ENCODE results near the gene TIFAB.

Gene TIFAB

DNA sequence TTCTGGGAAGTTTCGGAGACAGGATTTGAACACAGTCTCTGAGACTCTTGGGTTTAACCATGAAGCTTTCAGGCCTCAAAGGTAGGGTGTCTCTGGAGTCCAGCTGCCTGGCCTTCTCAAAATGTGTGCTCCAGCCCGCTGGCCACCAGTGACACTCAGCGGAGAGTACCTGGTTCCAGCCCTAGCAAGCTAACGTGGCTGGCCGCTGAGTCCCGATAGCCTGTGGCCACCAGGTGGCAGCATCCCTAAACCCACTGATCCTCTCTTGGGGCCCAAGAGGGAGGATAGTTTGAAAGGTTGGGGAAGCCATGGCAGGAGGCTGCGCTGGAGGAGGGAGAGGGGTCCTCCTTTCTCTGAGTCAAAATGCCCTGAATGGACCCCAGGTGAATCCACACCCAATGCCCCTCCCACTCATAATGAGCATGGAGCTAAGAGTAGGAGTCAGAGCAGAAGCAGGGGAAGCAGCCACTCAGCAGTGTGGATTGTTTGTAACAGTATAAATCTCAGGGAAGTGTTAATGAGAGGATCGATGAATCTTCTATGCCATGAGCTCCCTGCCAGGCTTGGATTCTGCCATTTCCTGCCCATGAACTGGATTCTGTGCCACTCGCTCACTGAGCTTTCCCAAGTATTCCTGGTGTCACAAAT lies 5.4 kb upstream of the TIFAB start:
- DNase-seq = peak; percentile 25

DNA sequence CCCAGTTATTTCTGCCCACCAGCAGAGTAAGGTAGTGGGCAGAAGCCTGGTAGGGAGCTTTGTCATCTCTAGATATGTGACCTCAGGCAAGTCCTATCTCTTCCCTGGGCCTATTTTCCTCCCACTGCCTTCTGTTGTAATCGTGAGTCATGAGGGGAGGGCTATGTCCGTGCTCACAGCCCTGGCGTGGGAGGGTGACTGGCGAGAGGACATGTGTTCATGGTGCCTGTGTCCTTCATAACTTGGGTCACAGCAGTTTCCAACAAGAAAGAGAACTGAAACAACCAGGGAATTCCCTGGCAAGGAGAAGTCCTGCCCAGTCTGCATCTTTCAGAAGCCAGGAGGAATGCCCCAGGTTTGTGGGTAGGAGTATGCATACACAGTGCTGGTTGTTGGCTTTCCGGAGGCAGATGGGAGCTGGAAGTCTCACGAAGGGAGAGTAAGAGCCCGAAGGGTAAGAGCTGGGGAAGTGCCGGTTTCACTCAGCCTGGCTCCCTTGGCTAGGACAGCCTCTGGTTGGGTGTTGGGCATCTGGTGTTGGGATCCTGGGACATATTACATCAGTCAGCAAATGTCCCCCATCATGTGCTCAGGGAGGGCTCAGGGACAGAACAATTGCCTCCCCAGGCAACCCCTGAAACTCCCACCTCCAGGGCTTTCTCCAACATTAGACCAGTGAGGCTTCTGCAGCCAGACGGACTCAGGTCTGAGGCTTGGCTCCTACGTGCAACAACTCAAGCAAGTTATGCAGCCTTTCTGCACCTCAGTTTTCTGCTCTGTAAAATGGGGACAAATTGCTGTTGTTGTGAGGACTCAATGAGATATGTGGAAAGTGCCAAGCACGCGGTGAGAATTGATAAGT lies 4.3 kb upstream of the TIFAB start:
- DNase-seq = no peak

DNA sequence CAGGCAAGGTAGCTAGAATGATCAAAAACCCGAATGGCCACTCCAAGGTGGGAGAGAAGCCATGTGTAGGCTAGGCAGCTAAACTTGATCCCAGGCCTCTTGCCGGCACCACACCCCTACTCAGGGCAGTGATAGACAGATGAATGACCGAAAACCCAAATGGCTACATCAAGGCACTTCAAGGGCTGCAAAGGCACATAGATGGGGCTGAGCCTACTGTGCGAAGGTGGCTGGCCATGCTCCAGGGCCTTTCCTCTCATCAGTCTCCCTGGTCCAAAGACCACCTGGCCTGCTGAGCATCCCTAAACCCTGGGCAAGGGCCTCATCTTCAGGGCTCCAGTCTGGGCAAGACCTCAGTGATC lies 3.7 kb upstream of the TIFAB start:
- no peak for DNase-seq

DNA sequence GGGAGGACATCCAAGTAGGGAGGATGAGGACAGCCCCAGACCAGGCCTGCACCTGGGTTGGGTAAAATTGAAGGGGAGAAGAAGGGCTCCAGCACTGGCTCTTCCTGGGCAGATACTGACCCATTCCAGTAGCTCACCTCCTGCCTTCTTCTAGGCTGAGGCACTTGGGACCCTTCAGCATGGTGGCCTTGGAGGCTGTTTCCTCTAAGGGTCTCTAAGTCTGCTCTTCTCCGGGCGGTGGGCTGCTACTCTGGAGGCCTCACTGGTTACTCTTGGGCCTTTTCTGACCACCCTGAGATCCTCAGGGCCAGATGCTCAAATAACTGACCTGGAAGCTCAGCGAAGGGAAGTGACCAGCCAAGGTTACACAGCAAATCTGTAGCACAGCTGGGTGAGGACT lies 2.8 kb upstream of the TIFAB start:
- no peak for DNase-seq

DNA sequence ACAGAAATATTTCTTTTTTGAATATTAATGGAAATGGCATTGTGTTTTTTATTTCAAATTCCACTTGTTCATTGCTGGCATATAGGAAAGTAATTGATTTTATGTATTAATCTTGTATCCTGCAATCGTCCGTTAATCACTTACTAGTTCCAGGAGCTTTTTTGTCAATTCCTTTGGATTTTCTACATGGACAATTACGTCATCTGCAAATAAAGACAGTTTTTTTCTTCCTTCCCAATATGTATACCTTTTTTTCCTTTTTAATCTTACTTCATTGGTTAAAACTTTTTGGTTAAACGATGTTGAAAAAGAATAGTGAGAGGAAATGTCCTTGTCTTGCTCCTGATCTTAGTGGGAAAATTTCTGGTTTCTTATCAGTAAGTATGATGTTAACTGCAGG lies 1.5 kb upstream of the TIFAB start:
- DNase-seq = no peak

DNA sequence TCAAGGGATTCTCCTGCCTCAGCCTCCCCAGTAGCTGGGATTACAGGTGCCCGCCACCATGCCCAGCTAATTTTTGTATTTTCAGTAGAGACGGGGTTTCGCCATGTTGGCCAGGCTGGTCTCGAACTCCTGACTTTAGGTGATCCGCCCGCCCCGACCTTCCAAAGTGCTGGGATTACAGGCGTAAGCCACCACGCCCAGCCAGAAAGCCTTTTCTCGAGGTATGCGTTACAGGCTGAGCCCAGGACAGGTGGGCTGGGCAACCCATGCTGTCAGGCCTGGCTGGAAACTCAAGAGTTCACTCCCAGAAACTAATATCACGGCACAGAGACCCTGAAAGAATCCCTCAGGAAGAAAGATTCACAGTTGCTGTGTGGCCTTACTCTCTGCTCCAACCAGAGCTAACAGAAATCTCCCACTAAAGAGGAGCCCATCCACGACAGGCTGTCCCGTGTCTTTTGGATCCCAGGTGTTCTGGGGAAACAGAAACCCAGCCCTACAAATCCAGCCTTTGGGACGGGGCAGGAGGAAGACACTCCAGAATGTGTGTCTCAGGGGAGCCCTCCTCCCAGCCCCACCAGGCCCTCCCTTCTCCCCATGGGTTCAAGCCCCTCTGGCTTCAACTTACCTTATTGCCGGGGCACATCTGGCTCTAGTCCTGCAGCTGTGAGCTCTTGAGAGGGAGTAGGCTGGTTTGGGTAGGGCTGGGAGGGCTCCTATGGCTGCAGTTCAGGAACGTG lies 400 bp downstream of the TIFAB start:
- DNase-seq = no peak

DNA sequence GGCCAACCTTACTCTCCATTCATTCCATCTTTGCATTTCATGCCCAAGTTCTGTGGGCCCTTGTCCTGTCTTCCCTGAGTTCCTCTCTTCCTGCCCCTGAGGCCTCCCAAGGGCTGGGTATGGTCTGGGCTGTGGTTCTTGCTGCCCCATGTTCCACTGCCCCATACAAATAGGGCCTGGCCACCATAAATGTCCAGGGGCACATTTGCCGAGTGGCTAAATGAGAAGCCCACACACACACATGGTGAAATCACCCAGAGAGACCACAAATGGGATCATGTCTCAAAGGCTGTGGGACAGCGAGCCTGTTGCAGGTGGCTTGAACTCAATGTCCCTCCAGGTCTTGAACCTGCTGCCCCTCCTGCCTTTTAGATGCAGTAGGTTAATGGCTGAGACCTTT lies 1.2 kb downstream of the TIFAB start:
- no peak for DNase-seq

DNA sequence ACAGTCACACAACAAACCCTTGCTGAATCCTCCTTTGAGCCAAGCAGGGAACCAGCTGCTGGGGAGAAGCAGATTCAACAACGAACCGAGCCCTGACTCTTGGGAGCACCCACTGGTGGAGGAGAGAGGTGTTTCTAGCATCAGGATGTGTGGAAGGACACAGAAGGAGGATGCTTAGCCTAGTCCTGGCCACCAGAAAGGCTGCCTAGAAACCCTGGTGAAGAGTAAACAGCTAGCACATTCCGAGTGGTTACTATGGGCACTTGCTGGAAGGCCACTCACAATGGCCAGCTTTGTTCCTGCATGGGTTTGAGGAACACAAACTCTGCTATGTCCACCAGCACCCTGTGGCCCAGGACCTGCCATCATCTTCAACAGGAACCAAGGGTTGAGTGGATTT lies 1.8 kb downstream of the TIFAB start:
- DNase-seq = no peak

DNA sequence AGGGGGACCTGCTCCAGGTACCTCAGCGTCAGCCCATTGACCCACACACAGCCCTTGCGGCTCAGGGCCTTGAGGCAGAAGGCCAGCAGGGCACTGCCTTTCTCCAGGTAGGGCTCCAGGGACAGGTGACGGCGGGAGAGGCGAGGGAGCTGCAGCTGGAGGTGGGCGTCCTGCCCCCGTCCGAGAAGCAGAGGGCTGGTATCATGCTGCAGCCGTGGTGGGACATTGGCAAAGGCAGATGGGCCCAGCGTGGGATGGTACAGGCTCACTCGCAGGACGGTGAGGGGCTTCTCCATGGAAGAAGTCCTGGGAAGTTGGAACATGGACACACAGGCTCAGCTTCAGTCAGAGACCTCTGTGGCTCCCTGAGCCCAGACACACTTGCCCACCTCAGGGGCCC lies 2.5 kb downstream of the TIFAB start:
- no peak for DNase-seq

DNA sequence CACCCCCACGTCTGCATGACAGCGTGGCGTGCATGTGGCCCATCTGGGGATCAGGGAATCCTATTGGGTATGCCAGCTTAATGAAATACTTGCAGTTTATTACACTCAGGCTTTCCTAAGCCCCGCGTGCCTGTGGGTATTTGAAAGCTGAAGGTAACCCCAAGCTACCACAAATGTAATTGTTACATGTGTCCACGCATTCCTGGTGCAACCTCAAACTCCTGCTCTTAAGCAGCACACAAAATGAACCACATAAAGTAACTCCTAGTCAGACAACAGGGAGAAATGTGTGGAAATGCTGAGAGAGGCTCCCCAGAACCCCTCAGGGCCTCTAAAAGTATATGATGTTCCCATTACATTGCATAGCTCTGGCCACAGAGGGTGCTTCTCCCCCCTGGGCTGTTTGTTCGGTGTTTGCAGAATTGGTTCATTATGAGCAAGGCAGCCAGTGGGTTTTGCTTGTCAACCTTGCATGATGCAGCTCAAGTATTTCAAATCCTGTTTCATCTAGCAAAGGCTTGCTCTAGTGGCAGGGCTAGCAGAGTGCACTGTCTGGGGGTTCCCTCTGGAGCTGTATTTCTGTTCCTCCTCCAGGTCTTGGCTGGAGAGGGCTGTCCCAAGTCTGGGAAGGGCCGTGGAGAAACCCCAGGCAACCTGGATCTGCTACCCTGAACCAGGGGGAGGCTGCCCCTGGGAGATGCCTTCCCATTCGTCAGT lies 3.2 kb downstream of the TIFAB start:
- DNase-seq = no peak

DNA sequence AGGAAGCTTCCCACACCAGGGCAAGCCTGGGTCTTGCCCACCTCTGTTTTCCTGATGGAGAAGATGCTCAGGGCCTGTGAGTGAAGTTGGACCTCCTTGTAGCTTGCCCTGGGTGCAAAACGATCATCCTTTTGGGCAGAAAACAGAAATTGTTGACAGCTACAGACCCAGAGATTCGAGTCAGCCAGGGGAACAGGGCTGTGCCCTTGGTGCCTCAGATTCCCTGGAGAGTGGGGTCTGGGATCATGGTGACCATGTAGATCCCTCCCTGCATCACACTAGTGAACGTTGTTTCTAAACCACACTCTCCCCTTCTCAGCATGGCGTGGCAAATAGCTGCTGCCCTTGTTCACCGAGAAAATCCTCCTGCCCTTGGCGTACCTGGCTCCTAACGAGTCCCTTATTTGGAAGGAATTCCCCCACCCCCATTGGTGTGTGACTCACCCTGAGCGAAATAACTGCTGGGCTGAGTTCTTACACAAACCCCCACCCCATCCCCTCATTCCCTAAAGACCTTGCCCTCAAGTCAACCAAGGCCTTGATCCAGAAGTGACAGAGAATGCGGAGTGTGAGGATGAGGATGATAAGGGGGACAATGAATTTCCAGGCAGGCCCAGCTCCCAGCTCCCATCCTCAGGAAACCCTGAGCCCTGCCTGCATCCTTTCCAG lies 3.9 kb downstream of the TIFAB start:
- no peak for DNase-seq

DNA sequence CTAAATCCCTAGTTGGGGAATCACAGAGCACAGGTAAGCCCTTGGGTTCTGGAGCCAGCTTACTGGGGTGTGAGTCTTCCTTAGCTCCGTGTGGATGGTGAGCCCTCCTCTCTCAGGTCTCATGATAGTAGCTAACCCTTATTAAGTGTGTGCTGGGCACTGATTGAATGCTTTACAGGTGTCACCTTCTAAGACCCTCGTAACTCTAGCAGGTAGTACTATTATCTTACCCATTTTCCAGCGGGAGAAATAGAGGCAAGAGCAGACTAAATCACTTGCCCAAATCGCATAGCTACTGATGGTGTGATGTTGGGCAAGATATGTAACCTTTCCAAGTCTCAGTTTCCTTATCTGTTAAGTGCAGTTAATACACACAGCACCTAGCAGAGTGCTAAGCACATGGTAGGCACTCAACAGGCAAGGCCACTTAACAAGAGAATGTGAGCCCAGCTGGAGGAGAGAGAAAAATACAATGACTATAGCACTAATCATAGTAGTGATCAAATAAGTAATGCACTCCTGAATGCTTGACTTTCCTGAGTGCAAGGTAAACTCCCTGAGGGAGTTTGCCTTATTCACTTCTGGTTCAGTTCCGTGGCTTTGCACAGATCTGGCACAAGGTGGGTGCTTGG lies 4.7 kb downstream of the TIFAB start, which contains the start of gene DCANP1:
Gene DCANP1 (minus strand): TSS at position 51 of the 632 bp plus-strand sequence. CDS start 240 bp downstream, outside the sequence.
- no peak for DNase-seq

DNA sequence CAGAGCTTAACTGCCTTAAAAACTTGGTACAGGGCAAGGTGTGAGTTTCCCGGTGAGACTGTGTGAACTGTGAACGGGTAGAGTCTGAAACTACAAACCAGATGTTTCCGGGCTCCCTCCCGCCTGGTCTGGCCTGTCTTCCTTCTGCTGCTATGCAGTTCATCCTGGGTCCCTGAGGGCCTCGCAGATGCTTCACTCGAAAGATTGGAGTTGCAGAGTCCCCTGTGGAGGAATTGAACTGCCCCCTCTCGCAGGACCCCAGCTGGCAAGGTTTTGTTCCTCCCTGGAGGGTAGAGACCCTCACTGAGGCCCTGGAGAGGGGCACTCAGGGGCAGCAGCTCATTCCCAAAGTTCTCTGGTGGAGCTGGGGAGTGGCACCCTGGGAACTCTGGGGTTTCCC lies 5.5 kb downstream of the TIFAB start:
- DNase-seq = no peak

DNA sequence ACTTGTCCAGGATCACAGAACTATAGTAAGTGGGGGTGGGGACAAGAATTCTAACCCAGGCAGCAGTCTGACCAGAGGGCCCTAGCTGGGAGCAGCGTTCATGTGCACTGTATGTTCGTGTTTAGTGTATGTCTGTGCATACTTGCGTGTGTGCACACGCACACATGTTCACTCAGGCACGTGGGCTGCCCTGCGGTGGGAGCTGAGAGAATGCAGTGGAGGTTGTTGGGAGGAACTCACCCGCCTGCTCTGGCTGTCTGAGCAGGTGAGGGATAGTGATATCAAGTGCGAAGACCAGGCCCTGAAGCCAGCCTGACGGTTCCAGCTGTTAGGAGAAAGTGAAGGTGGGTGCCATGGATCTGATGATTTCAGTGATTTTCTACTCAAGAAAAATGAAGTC lies 5.9 kb downstream of the TIFAB start:
- DNase-seq = no peak

DNA sequence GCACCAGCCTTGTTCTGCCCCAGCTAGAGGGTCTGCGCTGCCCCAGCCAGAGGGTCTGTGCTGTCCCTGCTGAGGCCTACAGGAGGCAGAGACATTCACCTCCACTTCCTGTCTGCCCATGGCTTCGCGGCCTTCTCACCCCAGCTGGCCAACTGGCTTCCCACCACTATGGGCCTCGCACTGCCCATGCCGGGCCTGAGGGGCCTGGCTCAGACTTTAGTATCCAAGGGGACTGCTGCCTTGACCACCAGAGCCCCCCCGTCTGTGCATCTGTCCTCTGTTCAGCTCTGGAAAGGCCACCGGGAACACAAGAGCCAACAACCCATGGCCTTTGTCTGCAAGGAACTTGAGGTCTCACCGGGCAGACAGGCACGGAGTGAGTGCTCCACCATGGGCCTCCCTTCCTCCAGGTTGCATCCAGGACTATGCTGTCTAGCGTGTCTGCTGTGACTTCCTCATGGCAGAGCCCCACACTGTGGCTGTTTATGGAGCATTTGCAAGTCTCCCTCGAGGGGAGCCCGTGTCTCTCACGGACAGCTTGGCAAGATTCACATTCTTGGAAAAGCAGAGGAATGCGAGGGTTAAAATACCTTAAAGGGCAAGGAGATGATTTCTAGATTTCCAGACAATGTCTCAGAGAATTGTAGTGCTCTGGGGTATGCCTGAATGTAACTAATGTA lies 6.7 kb downstream of the TIFAB start:
- DNase-seq = no peak

DNA sequence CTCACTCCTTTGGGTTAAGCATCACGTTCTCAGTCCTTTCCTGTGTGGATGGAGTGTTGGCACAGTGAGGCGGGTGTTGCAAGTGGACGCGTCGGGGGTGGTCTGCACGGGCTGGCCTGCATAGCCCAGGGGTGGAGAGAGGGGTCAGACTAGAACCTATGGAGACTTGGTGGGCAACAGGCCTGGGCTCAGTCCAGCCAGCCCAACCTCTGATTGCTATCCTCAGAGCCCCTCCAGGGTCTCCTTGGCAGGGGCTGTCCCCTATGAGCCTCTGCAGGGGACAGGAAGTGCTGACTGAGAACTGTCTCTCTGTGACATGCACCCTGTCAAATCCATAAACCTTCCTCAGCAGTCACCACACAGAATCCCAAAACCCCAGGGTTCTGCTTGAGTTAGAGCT lies 7.3 kb downstream of the TIFAB start:
- no peak for DNase-seq

DNA sequence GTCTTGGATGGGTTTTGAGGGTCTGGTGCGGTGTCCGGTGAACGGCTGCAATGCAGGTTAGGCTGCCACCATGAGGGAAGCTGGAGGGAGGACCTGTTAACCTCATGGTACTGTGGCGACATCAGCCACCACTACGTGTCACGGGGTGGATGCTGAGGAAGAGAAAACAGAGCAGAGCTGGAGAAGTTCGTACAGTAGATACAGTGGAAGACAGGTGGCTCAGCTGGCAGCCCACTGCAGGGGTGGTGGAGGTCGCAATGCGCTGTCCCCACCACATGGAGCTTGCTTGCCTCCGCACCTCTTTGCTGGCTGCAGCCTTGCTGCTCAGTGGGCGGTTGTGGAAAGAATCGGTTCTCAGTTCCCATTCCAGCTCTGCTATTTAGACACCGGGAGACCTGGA lies 7.8 kb downstream of the TIFAB start:
- DNase-seq = no peak

DNA sequence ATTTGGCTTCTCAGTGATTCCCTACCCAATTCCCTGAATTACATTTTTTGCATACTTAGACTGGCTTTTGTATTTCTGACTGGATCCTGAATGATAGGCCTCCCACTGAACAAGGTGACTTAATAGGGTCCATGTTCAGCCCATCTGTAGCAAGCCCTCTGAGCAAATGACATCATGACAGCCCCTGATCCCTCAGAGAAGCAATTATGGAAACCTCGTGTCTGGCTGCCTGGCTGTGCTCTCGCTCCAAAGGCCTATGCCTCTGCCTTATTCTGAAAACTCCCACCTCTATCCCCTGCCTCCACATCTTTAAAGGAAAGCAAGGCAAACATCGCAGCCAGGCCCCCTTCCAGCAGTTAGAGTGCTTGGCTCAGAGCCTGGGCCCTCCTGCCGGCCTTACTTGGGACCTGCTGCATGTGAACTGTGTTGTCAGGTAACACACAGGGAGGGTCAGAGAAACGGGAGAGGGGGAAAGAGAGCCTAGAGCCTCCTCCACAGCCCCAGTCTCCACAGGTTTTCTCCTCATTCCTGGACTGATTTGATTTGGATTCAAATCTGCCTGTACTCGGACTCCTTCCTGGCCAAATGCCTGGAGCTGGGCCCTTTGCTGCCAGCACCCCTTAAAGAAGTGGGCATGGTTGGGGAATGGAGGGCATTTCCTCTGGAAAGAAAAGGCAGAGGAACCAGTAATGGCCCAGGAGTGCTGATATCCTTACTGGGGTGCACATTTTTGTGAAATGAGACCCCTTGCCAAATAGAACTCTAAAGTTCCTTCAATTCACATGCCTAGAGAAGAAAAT lies 8.8 kb downstream of the TIFAB start:
- no peak for DNase-seq

DNA sequence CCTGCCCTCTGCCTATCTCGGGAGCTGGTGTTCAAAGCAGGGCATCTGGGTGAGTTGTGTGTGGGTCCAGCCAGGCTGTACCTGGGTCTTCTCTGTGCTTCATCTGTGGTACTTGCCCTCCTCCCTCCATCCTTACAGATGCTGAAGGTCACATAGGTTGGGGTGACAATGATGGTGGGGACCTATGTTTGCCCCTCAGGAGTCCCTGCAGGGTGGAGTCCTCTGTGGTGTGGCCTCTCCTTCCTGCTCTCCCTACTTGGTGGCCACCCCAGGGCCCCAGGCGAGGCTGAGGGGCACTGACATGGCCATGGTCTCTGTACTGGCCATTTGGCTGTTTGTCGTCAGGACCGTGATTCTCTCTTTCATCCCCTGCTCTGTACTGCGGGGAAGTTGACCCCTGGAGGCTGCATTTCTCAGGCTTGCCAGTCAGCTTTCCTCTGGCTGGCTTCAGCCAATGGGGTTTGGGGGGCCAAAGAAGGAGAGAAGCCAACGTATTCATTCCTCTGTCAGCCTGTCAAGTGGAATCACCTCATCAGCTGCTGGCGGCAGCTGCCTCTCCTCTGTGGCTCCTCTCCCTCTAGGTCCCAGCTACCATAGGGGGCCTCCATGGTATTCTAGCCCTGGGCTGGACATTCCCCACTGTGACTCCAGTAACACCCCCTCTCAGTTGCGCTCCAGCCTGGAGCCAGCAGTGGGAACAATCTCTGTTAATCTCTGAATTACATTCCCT lies 9.6 kb downstream of the TIFAB start:
- no peak for DNase-seq

DNA sequence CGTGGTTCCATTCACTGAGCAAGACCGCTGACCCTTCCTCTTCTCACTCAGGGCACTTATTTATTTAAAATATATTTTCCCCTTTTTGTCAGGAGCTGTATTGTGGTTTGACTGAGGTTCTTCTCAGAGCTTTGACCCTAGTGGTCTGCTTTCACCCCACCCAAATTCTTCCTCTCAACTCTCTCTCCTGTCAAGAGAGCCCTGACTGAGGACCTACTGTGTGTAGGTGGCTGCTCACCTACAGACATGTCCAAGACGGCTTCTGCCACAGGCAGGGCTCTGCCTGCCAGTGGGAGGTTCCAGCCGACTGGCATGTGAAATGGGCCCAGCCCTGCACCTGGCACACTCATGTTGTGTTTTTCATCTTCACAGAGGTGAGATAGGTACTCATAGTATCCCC lies 10.2 kb downstream of the TIFAB start:
- DNase-seq = no peak
